Smooth muscle cell (in vitro differentiated cells): ENCODE results near the gene ZNF778. TPM values are rescaled to one million over a fixed set of nuclear protein-coding genes. Genes with fewer than 3 reads are reported as not detected.

Experiments used
- DNase-seq: peaks from one replicate; lab custom pipeline; 2025; ENCODE audit not compliant: unreplicated experiment; lab: John Stamatoyannopoulos, UW
- H2AFZ ChIP-seq: fragments of 200-600 bp; sonication (generic); 2 replicates; pipeline ENCODE4 v1.6.0; 2016; ENCODE audit warnings: antibody characterized with exemption, low read depth, mild to moderate bottlenecking
- H3F3A ChIP-seq: fragments of 200-600 bp; sonication (generic); 2 replicates; pipeline ENCODE4 v1.6.0; 2017; ENCODE audit warnings: antibody characterized with exemption, low read depth
- H3K27ac ChIP-seq: fragments of 200-600 bp; sonication (generic); 2 replicates; pipeline ENCODE4 v1.5.1; 2016; ENCODE audit warnings: low read depth, mild to moderate bottlenecking
- H3K27me3 ChIP-seq: fragments of 200-600 bp; sonication (generic); 2 replicates; pipeline ENCODE4 v1.6.1; 2016; ENCODE audit warnings: low read depth, mild to moderate bottlenecking
- H3K36me3 ChIP-seq: fragments of 200-600 bp; sonication (generic); 2 replicates; pipeline ENCODE4 v1.5.1; 2016; ENCODE audit warnings: low read depth
- H3K4me1 ChIP-seq: fragments of 200-600 bp; sonication (generic); 2 replicates; pipeline ENCODE4 v1.5.1; 2016; ENCODE audit warnings: low read depth
- H3K4me2 ChIP-seq: fragments of 200-600 bp; sonication (generic); 2 replicates; pipeline ENCODE4 v1.6.0; 2016; ENCODE audit warnings: mild to moderate bottlenecking
- H3K4me3 ChIP-seq: fragments of 200-600 bp; sonication (generic); 2 replicates; pipeline ENCODE4 v1.5.1; 2016; ENCODE audit warnings: mild to moderate bottlenecking
- H3K79me2 ChIP-seq: fragments of 200-600 bp; sonication (generic); 2 replicates; pipeline ENCODE4 v1.6.0; 2016; ENCODE audit warnings: low read depth, mild to moderate bottlenecking
- H3K9ac ChIP-seq: fragments of 200-600 bp; sonication (generic); 2 replicates; pipeline ENCODE4 v1.6.0; 2016; ENCODE audit warnings: low read depth
- H3K9me3 ChIP-seq: fragments of 200-600 bp; sonication (generic); replicated peaks from 2 replicates; pipeline ENCODE4 v1.5.1; 2016; ENCODE audit warnings: low read depth
- H4K20me1 ChIP-seq: fragments of 200-600 bp; sonication (generic); 2 replicates; pipeline ENCODE4 v1.6.0; 2016; ENCODE audit warnings: low read depth
- CTCF ChIP-seq: fragments of 200-600 bp; sonication (generic); IDR thresholded peaks from 2 replicates; pipeline ENCODE4 v1.5.1; 2017; ENCODE audit warnings: borderline replicate concordance, mild to moderate bottlenecking, antibody characterized with exemption; ENCODE audit not compliant: insufficient read depth, poor library complexity, severe bottlenecking
- WGBS: methylation state at CpG from one replicate; pipeline ENCODE4 v1.1.7; 2016; ENCODE audit warnings: low lambda C conversion rate; 5-methylcytosine and 5-hydroxymethylcytosine counted together
- polyA plus RNA-seq: library from polyadenylated mRNA; unstranded; fragments of >200 nt; fragmentation: Nextera tagmentation; extraction: Ambion mirVana; gene quantifications from 2 replicates; pipeline ENCODE4 v1.2.1, GENCODE V29; 2016
- total RNA-seq: library from RNA; depleted of rRNA; stranded (reverse); fragments of >200 nt; gene quantifications from 2 replicates; pipeline ENCODE4 v1.2.3, GENCODE V29; 2014

ZNF778 gene
- total and polyA plus RNA-seq, 2 experiments from 2014 or later: 3.0 to 6.2 TPM

- Histone ChIP-seq H3K36me3 (peaks cover 5% of the 10 kb centered on the region), H3K27me3 (no peaks in the 10 kb centered on the region), H3K4me1 (peaks cover 4% of the 10 kb centered on the region), H3K27ac (no peak overlapping the region), H3K79me2 (peaks cover 5% of the 10 kb centered on the region), H3K9me3 (no peaks in the 10 kb centered on the region), H4K20me1 (peaks cover 31% of the 10 kb centered on the region), H3K4me3 (no peak overlapping the region), H3F3A (no peaks in the 10 kb centered on the region), H2AFZ (no peak overlapping the region), H3K9ac (no peak overlapping the region), H3K4me2 (no peak overlapping the region)
- no peak for DNase-seq
- 93% methylated on average over 25 of the region's 25 CpGs for WGBS
- TF ChIP-seq CTCF: no peak
These were observed 68.6 kb downstream of the ZNF778 start for GRCh38 chr16:89286096-89286495.

Other genes starting within 250 kb of the ZNF778 start
- 0.45 TPM in 1 of 2 replicates, not detected in the other for gene CBFA2T3, start 240.5 kb upstream of the ZNF778 start, total RNA-seq
- 0.25 and 0.87 TPM in 2 replicates for gene CBFA2T3, start 240.5 kb upstream of the ZNF778 start, polyA plus RNA-seq
- gene ACSF3, start 123.9 kb upstream of the ZNF778 start, total RNA-seq: 13.6 and 15.1 TPM in 2 replicates
- gene ACSF3, start 123.9 kb upstream of the ZNF778 start, polyA plus RNA-seq: 13.6 and 15.5 TPM in 2 replicates
- gene CDH15, start 46.0 kb upstream of the ZNF778 start, total RNA-seq: 0.36 and 0.45 TPM in 2 replicates
- 1.2 and 1.4 TPM in 2 replicates for gene CDH15, start 46.0 kb upstream of the ZNF778 start, polyA plus RNA-seq
- not detected in 2 replicates for gene SLC22A31, start 17.2 kb upstream of the ZNF778 start, total RNA-seq
- gene SLC22A31, start 17.2 kb upstream of the ZNF778 start, polyA plus RNA-seq: 0.43 TPM in 1 of 2 replicates, not detected in the other